H1 (cell line): ENCODE data around the gene WASF1. TPM values are rescaled to one million over a fixed set of nuclear protein-coding genes. Genes with fewer than 3 reads are reported as not detected.

ENCODE experiments used
- CHD7 ChIP-seq: fragments of 300-600 bp; sonication (generic); IDR thresholded peaks from 2 replicates; pipeline ENCODE4 v1.7.1; 2012; ENCODE audit warnings: low read length, moderate library complexity, mild to moderate bottlenecking, inconsistent platforms; ENCODE audit not compliant: insufficient replicate concordance
- RFX5 ChIP-seq: IDR thresholded peaks from 2 replicates; pipeline ENCODE4 v1.6.1; 2011; ENCODE audit warnings: low read depth, low read length, improper control_type of control experiment, borderline replicate concordance
- SIRT6 ChIP-seq: IDR thresholded peaks from one replicate; pipeline ENCODE4 v1.7.1; 2012; ENCODE audit warnings: low read length, inconsistent platforms
- SP2 ChIP-seq: IDR thresholded peaks from 2 replicates; pipeline ENCODE4 v1.6.1; 2012; ENCODE audit warnings: mild to moderate bottlenecking, low read length, inconsistent platforms
- polyA plus RNA-seq, 7 experiments: library from polyadenylated mRNA; depleted of rRNA in 3 of 7; stranded (reverse) in 5 of 7; unstranded in 2 of 7; fragments of >200 nt in 5 of 7; fragments of 200-250 nt in 2 of 7; gene quantifications; 1 replicate in 5 of 7; 2 replicates in 1 of 7; 4 replicates in 1 of 7; pipeline versions ENCODE4 v1.2.1 to v1.2.3, GENCODE V29; 2011 to 2013; ENCODE audit warnings: missing spikeins in 2 of 7, mixed read lengths in 2 of 7
- total RNA-seq: library from RNA; stranded (reverse); fragmentation: NEBNext Ultra II Directional; extraction: Animal tissue kit (Norgen Biotek cat#: 25700); gene quantifications from 2 replicates; pipeline ENCODE4 v1.2.1, GENCODE V29; 2021

WASF1 gene
- total and polyA plus RNA-seq, 2 of the 8 experiments (the other 6 are each of a cell fraction or from before 2014, with no cell fraction given) = 37.6 to 39.9 TPM

- no peak for TF ChIP-seq CHD7
- no peak for TF ChIP-seq SIRT6
- TF ChIP-seq RFX5 = no peak
- no peak for TF ChIP-seq SP2
Measured at GRCh38 chr6:110116258-110116657, 63.2 kb downstream of the WASF1 start (continued).
